Measurements from ENCODE around the gene MSGN1.
"Not testable (repeated sequence)": the region's sequence is repeated elsewhere in the genome, so short reads cannot be mapped to it uniquely, and the experiment has no call there.

Gene MSGN1

GRCh38 chr2:17805717-17806363, 10.4 kb upstream of the MSGN1 start:
- no peak for DNase-seq (ENCODE audit: low spot score)

- no peak for DNase-seq (ENCODE audit: low spot score)
Observed at GRCh38 chr2:17813010-17813741, 3.1 kb upstream of the MSGN1 start.

- DNase-seq (ENCODE audit: low spot score) = no peak
Observed at GRCh38 chr2:17813742-17814473, 2.4 kb upstream of the MSGN1 start.

GRCh38 chr2:17814601-17815000, 1.7 kb upstream of the MSGN1 start:
- no peak for DNase-seq (ENCODE audit: low spot score)

- no peak for DNase-seq (ENCODE audit: low spot score)
Observed at GRCh38 chr2:17815468-17816184, 634 bp upstream of the MSGN1 start.

GRCh38 chr2:17818235-17818815, 2.1 kb downstream of the MSGN1 start:
- DNase-seq (ENCODE audit: low spot score) = no peak

- DNase-seq (ENCODE audit: low spot score) = no peak
Observed at GRCh38 chr2:17821080-17821479, 4.8 kb downstream of the MSGN1 start.

- DNase-seq (ENCODE audit: low spot score) = no peak
Observed at GRCh38 chr2:17821535-17822444, 5.5 kb downstream of the MSGN1 start.

GRCh38 chr2:17822445-17823117, 6.3 kb downstream of the MSGN1 start:
- no peak for DNase-seq (ENCODE audit: low spot score)

GRCh38 chr2:17823646-17824045, 7.4 kb downstream of the MSGN1 start:
- DNase-seq (ENCODE audit: low spot score) = not testable (repeated sequence)

- DNase-seq (ENCODE audit: low spot score) = no peak
Observed at GRCh38 chr2:17827316-17827715, 11.1 kb downstream of the MSGN1 start.

GRCh38 chr2:17827785-17828184, 11.5 kb downstream of the MSGN1 start:
- no peak for DNase-seq (ENCODE audit: low spot score)

GRCh38 chr2:17830053-17831034, 14.1 kb downstream of the MSGN1 start:
- DNase-seq (ENCODE audit: low spot score) = peak; percentile 82

- DNase-seq (ENCODE audit: low spot score) = no peak
Observed at GRCh38 chr2:17835516-17835915, 19.3 kb downstream of the MSGN1 start.

GRCh38 chr2:17839959-17840358, 23.7 kb downstream of the MSGN1 start:
- no peak for DNase-seq (ENCODE audit: low spot score)

GRCh38 chr2:17843457-17843856, 27.2 kb downstream of the MSGN1 start:
- no peak for DNase-seq (ENCODE audit: low spot score)

- no peak for DNase-seq (ENCODE audit: low spot score)
Observed at GRCh38 chr2:17845806-17846205, 29.5 kb downstream of the MSGN1 start.

- no peak for DNase-seq (ENCODE audit: low spot score)
Observed at GRCh38 chr2:17846676-17847075, 30.4 kb downstream of the MSGN1 start.

GRCh38 chr2:17847236-17847635, 31.0 kb downstream of the MSGN1 start:
- no peak for DNase-seq (ENCODE audit: low spot score)
